Duodenal mucosa (tissue), 2 donors: ENCODE data around the gene PYGB.

Experiments
- H3K27ac ChIP-seq: one replicate; pipeline ENCODE4 v1.7.0; 2013; ENCODE audit warnings: low read depth, low read length
- H3K27me3 ChIP-seq, 2 donors: one replicate each; pipeline ENCODE4 v1.7.0; 2013; ENCODE audit warnings: low read length in 2 of 2, control low read depth in 1 of 2; ENCODE audit not compliant: insufficient read depth in 2 of 2, control insufficient read depth in 1 of 2
- H3K36me3 ChIP-seq, 2 donors: one replicate each; pipeline ENCODE4 v1.7.0; 2013; ENCODE audit warnings: low read length in 2 of 2, control low read depth in 1 of 2; ENCODE audit not compliant: insufficient read depth in 2 of 2, control insufficient read depth in 1 of 2
- H3K4me1 ChIP-seq, 2 donors: one replicate each; pipeline ENCODE4 v1.7.0; 2013; ENCODE audit warnings: low read length in 2 of 2, control low read depth in 1 of 2; ENCODE audit not compliant: insufficient read depth in 2 of 2, control insufficient read depth in 1 of 2
- H3K4me3 ChIP-seq, 2 donors: one replicate each; pipeline ENCODE4 v1.7.0; 2013; ENCODE audit warnings: low read length in 2 of 2, low read depth in 1 of 2
- H3K9ac ChIP-seq, 2 donors: one replicate each; pipeline ENCODE4 v1.7.0; 2013; ENCODE audit warnings: low read length in 2 of 2, low read depth in 1 of 2
- H3K9me3 ChIP-seq, 2 donors: one replicate each; pipeline ENCODE4 v1.7.0; 2013; ENCODE audit warnings: low read length in 2 of 2, control low read depth in 1 of 2; ENCODE audit not compliant: control insufficient read depth in 1 of 2

The PYGB gene

DNA sequence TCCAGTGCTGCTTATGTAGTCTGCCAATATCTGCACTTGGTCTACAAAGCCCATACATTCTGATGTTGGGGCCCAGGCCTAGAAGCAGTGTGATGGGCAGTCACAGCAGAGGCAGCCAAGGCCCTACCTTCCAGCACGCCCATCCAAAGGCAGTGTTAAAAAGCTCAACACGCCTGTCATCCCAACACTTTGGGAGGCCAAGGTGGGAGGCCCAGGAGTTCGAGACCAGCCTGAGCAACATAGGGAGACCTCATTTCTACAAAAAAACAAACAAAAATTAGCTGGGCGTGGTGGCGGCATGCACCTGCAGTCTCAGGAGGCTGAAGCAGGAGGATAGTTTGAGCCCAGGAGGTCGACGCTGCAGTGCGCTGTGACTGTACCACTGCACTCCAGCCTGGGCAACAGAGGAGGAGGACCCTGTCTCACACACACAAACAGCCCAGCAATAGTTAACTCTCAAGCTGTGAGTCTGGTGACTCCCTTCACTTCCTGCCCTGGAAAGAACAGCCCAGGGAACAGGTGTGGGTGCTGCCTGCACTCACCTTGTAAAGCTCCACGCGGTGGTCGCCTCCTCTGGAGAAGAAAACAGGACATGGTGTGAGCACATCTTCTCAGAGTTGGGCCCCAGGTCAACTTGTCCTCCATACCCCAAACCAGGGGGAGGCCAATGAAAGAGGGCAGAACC, 68.8 kb downstream of the PYGB start:
- Histone ChIP-seq H3K4me3 (no peak overlapping the region), H3K9ac (no peak overlapping the region), H3K27ac (no peak overlapping the region), H3K27me3 (no peaks in the 10 kb centered on the region), H3K36me3 (peaks cover 0 to 11% of the 10 kb centered on the region in 2 donors), H3K9me3 (no peaks in the 10 kb centered on the region), H3K4me1 (peaks cover 20 to 24% of the 10 kb centered on the region in 2 donors)

DNA sequence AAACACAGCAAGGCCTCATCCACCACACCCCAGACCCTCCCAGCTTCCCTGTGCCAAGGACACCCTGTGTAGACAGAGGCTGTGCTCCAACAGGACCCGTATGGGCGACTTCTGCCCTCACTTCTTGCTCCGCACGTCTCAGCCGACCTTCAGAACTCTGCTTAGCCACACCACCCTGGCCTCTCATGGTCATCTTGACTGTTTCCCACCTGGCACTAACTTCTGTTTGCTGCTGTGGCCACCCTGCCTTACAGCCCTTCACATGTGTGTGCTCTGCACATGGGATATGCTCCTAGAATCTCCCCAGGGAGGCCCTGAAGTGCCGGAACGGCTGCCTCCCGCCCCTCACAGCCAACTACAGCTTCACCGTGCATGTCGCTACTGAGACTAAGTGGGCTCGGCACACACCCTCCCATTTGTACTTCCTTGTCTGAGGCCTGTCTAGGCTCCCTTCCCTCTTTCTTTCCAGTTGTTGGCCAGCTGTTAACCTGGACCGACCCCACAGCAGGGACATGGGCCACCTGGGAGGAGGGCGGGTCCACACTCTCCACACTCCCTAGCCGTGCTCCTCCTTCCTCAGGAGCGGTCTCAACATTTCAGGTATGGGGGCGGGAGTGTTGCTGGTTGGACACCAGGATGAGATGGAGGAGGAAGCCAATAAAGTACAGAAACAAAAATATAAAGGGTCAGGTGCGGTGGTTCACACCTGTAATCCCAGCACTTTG, 69.6 kb downstream of the PYGB start:
- Histone ChIP-seq H3K4me3 (no peak overlapping the region), H3K9me3 (no peaks in the 10 kb centered on the region), H3K36me3 (peaks cover 0 to 11% of the 10 kb centered on the region in 2 donors), H3K9ac (no peak overlapping the region), H3K27me3 (no peaks in the 10 kb centered on the region), H3K4me1 (peaks cover 20 to 27% of the 10 kb centered on the region in 2 donors), H3K27ac (no peak overlapping the region)

DNA sequence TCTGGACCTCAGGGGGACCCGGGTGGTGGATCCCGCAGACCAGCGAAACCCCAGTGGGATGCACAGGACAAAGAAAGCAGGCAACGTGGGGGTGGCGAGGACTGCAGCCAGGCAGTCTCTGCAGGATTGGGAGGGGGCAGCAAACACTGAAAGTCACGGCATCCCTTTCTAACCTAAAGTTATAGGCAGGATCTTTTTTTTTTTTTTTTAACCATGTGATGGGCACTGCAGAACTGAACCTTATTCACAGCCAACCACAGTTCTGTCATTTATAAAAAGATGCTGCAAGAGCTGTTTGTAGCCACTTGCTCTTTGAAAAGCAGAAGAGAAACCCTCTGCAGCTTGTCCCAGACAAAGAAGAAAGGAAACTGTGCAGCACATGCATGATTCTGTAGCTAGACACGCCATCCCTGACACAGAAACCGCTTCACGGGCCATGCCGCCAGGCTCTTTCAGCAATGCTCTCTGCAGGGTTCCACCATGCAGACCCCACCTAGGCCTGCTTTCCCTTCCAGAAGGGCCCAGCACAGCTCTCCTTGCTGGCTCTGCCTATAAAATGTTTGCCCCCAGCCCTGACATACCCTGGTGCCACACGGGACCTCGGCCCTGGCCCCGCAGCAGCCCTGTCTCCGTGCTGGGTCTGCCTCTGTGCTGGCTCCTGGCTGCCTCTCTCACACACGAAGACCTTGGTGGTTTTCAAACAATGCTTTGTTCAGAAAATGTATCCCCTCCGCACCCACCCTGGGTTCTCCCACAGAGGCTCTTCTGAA, 70.8 kb downstream of the PYGB start:
- Histone ChIP-seq H3K9me3 (no peaks in the 10 kb centered on the region), H3K36me3 (peaks cover 0 to 14% of the 10 kb centered on the region in 2 donors), H3K9ac (peak overlapping the region in 1 of 2 donors; percentile 20), H3K4me3 (peak overlapping the region; percentile 9 to 28), H3K4me1 (peaks cover 29 to 35% of the 10 kb centered on the region in 2 donors), H3K27me3 (no peaks in the 10 kb centered on the region), H3K27ac (no peak overlapping the region)

DNA sequence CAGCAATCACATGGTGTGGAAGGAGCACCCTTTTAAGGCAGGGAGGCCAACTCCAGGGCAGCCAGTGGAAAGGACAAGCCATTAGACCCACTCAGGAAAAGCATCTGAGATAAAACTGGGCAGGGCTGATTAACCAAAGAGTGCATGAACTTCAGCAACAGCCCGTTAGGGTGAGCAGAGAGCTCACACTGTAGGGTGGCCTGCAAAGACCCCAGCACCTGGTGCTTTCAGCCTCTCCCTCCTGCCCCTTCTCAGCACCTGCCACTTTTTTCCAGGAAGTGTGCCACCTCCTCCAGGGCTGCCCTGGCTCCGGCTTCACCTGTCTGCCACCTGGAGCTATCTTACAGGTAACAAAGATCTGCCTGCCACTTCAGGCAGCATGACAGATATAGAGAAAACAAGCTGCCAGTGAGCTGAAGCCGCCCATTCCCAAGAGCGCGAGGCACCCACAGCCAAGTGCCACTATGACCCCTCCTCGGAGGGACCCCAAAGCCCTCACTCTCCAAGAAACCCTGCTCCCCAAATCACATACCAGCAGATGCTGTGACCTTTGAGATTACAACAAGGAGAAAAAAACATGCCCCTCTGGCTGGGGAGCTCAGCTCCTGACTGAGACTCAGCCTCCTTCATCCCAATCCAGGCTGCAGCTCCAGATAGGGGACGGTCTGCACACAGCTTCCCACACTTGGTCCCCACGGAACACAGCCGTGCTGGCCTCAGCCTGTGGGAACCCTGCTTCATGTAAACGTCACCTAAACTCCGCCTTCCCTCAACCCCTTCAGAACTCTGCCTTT, 71.6 kb downstream of the PYGB start:
- Histone ChIP-seq H3K9ac (peak overlapping the region in 1 of 2 donors; percentile 20), H3K9me3 (no peaks in the 10 kb centered on the region), H3K36me3 (peaks cover 0 to 14% of the 10 kb centered on the region in 2 donors), H3K27me3 (no peaks in the 10 kb centered on the region), H3K27ac (no peak overlapping the region), H3K4me3 (peak overlapping the region; percentile 9 to 28), H3K4me1 (peaks cover 35 to 40% of the 10 kb centered on the region in 2 donors)

DNA sequence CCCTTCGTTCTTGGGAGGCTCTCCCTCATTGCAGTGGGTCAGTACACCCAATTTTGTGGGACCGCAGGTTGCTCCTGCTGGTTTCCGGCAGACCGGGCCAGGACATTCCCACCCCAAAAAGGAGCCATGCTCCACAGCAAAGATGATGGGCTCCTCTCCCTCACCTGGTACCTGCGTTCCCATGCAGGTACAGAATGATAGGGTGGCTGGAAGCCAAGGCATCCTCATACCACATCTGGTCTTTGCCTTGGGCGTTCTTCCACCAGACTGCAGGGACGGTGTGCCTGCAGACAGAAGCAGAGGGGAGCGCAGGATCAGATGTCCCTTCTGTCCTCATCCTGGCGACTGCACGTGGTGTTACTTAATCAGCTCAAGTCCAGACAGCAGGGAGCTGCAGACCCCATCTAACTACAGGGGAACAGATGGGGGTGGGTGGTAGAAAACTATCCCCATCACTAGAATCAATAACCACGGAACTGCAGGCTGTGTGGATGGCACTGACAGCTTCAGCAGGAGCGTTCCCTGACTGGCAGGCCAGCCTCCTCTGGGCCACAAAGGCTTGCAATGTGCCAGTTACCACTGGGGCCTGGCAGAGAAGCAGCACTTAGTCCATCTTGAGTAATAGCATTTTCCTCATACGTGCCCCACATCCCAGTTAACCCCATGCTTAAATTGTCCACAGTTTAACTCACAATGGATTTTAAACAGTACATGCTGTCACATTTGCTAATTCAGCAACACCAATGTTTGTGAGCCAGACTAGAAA, 72.3 kb downstream of the PYGB start:
- Histone ChIP-seq H3K9me3 (no peaks in the 10 kb centered on the region), H3K27ac (no peak overlapping the region), H3K27me3 (no peaks in the 10 kb centered on the region), H3K36me3 (peaks cover 0 to 14% of the 10 kb centered on the region in 2 donors), H3K9ac (peak overlapping the region in 1 of 2 donors; percentile 20), H3K4me1 (peaks cover 35 to 42% of the 10 kb centered on the region in 2 donors), H3K4me3 (no peak overlapping the region)

DNA sequence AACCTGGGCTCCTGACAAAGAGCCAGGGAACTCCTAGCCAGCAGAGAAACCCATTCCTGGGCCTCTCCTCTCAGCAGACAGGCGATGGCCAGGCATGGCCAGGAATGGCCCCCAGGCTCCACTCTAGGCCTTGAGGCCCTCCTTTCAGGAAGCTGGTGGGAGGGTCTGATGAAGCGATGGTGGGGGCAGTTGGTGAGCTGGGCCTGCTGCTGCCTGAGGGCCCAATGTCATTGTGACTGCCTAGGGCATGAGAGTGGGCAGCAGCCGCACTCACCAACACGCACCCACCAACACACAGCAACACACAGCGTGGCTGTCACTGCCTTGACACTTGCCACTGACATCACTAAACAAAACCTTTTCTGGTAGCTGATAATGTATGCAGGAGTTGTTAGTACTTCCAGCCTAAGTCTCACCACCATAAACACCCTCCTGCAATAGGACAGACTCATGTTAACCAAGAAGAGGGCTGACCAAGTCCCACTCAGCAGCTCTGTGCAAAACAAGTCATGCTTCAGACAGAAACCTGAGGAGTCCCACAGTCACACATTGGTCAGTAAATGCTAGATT, 73.5 kb downstream of the PYGB start:
- no peak overlapping the region for H3K9ac ChIP-seq
- no peak overlapping the region for H3K27ac ChIP-seq
- no peaks in the 10 kb centered on the region for H3K9me3 ChIP-seq
- peaks cover 35 to 42% of the 10 kb centered on the region in 2 donors for H3K4me1 ChIP-seq
- H3K36me3 ChIP-seq: peaks cover 0 to 14% of the 10 kb centered on the region in 2 donors
- H3K27me3 ChIP-seq: no peaks in the 10 kb centered on the region
- H3K4me3 ChIP-seq: no peak overlapping the region

DNA sequence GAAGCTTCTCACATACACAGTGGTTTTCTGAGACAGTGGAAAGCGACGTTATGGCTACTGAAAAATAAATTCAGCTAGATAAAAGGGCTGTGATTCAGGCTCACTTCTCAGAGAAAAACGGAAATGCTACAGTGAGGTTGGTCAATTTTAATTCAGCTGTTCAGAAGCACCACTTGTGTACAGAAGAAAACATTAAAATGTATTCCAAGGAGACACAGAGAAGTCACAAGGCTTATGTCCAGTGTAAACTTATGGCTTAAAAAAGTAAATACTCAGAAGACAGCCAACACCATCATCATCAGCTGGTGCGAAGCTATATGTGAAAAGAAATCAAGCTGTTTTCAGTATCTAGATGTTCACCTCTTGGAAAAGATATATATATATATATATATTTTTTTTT, 74.1 kb downstream of the PYGB start:
- H3K9ac ChIP-seq: no peak overlapping the region
- H3K27ac ChIP-seq: no peak overlapping the region
- no peaks in the 10 kb centered on the region for H3K9me3 ChIP-seq
- H3K4me3 ChIP-seq: no peak overlapping the region
- peaks cover 35 to 42% of the 10 kb centered on the region in 2 donors for H3K4me1 ChIP-seq
- H3K27me3 ChIP-seq: no peaks in the 10 kb centered on the region
- peaks cover 0 to 14% of the 10 kb centered on the region in 2 donors for H3K36me3 ChIP-seq

DNA sequence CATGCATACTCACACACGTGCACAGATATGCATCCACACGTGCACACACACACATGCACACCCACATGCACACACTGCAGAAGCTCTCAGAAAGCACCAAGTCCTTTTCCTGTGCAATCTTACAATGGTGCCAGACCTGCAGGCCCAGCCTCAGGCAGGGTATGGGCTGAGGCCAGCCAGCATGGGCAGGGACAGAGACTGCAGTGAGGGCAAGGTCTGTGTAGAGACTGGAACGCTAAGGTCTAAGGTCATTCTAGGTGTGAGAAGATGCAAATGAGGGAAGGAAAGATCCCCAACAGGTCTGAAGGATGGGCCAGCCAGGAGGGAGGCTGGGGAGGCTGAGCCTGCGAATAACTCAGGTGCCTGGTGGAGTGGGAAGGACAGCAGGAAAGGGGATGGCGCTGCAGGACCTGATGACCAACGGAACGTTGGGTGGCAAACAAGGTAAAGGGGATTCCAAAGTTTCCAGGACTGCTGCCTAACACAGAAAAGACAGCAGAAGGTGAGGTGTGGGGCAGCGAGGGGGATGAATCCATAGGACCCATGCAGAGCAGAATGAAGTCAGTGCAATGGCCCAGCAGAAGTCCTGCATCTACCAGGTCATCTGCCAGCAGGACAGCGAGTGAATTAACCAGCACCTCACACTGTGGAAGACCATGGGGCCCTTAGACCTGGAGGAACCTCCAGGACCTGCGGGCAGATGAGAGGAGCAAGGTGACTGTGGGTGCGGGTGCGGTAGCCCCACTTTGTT, 75.8 kb downstream of the PYGB start:
- H3K4me3 ChIP-seq: no peak overlapping the region
- H3K36me3 ChIP-seq: peaks cover 0 to 14% of the 10 kb centered on the region in 2 donors
- H3K9ac ChIP-seq: no peak overlapping the region
- no peaks in the 10 kb centered on the region for H3K27me3 ChIP-seq
- no peak overlapping the region for H3K27ac ChIP-seq
- no peaks in the 10 kb centered on the region for H3K9me3 ChIP-seq
- peaks cover 35 to 42% of the 10 kb centered on the region in 2 donors for H3K4me1 ChIP-seq
